ENCODE data around the gene RPF1.

Gene RPF1

DNA sequence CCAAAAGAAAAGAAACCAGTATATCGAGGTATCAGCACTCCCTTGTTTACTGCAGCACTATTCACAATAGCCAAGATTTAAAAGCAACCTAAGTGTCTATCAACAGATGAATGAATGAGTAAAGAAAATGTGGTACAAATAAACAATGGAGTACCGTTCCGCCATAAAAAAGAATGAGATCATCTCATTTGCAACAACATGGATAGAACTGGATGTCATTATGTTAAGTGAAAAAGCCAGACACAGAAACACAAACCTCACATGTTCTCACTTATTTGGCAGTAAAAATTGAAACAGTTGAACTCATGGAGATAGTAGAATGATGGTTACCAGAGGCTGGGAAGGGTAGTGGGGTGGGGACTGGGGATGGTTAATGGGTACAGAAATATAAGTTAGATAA lies 31.6 kb downstream of the RPF1 start:
- no peak for TF ChIP-seq ZBTB7A (IDR thresholded peaks at IDR 0.05; ENCODE audit: low read depth)
- TF ChIP-seq NFIC (IDR thresholded peaks at IDR 0.05): no peak
- no peak for TF ChIP-seq CREB1 (IDR thresholded peaks at IDR 0.05; ENCODE audit: low read depth)

DNA sequence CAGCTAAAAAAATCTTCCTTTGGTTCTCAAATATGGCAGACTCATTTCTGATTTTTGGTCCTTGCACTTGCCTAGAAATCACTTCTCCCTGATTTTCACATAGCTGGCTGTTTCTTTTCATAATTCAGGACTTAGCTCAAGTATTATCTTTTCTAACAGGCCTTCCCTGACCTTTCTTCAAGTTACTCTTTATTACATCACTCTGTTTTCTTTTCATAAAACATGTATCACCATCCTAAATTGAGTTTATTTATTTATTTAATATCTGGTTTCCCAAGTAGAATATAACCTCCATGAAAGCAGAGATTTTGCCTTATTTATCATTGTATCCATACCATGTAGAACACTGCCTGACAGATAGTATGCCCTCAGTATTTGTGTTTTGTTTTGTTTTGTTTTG lies 45.5 kb downstream of the RPF1 start:
- TF ChIP-seq TAF1 (IDR thresholded peaks at IDR 0.05; ENCODE audit: low read depth) (no peak), EGR1 (IDR thresholded peaks at IDR 0.05) (no peak), FOXM1 (IDR thresholded peaks at IDR 0.05; ENCODE audit: borderline replicate concordance, low read depth) (no peak), RAD21 (IDR thresholded peaks at IDR 0.05; ENCODE audit: low read depth) (no peak), TEAD4 (IDR thresholded peaks at IDR 0.05) (no peak), YY1 (IDR thresholded peaks at IDR 0.05; ENCODE audit: low read depth) (no peak), NFIC (IDR thresholded peaks at IDR 0.05) (no peak), CEBPB (IDR thresholded peaks at IDR 0.05) (no peak), ZBTB7A (IDR thresholded peaks at IDR 0.05; ENCODE audit: low read depth) (no peak), CREB1 (IDR thresholded peaks at IDR 0.05; ENCODE audit: low read depth) (no peak), TCF12 (IDR thresholded peaks at IDR 0.05; ENCODE audit: low read depth) (no peak)
- TF ChIP-seq, protein P1, sequence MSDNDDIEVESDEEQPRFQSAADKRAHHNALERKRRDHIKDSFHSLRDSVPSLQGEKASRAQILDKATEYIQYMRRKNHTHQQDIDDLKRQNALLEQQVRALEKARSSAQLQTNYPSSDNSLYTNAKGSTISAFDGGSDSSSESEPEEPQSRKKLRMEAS (IDR thresholded peaks at IDR 0.05): no peak
- TF ChIP-seq, protein P2, sequence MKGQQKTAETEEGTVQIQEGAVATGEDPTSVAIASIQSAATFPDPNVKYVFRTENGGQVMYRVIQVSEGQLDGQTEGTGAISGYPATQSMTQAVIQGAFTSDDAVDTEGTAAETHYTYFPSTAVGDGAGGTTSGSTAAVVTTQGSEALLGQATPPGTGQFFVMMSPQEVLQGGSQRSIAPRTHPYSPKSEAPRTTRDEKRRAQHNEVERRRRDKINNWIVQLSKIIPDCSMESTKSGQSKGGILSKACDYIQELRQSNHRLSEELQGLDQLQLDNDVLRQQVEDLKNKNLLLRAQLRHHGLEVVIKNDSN (IDR thresholded peaks at IDR 0.05): no peak
- TF ChIP-seq, protein P3, sequence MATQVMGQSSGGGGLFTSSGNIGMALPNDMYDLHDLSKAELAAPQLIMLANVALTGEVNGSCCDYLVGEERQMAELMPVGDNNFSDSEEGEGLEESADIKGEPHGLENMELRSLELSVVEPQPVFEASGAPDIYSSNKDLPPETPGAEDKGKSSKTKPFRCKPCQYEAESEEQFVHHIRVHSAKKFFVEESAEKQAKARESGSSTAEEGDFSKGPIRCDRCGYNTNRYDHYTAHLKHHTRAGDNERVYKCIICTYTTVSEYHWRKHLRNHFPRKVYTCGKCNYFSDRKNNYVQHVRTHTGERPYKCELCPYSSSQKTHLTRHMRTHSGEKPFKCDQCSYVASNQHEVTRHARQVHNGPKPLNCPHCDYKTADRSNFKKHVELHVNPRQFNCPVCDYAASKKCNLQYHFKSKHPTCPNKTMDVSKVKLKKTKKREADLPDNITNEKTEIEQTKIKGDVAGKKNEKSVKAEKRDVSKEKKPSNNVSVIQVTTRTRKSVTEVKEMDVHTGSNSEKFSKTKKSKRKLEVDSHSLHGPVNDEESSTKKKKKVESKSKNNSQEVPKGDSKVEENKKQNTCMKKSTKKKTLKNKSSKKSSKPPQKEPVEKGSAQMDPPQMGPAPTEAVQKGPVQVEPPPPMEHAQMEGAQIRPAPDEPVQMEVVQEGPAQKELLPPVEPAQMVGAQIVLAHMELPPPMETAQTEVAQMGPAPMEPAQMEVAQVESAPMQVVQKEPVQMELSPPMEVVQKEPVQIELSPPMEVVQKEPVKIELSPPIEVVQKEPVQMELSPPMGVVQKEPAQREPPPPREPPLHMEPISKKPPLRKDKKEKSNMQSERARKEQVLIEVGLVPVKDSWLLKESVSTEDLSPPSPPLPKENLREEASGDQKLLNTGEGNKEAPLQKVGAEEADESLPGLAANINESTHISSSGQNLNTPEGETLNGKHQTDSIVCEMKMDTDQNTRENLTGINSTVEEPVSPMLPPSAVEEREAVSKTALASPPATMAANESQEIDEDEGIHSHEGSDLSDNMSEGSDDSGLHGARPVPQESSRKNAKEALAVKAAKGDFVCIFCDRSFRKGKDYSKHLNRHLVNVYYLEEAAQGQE (IDR thresholded peaks at IDR 0.05; ENCODE audit: low read depth): no peak

DNA sequence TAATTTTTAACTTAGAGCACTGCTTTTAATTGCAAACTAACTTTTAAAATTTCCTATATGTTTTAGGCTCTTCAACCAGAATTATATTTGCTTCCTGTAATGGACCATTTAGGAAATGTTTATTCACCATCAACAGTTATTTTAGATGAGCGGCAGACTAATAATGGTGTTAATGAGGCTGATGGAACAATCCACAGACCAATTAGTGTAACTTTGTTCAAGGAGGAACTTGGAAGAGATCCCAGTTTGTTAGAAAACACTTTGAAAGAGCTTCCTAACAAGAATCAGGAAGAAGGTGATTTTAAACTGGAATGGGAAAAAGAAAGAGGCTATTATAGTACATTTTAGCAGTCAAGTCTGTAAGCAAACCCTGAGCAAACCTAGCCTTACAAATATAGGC lies 46.7 kb downstream of the RPF1 start:
- no peak for TF ChIP-seq CREB1 (IDR thresholded peaks at IDR 0.05; ENCODE audit: low read depth)
- no peak for TF ChIP-seq EP300 (IDR thresholded peaks at IDR 0.05; ENCODE audit: borderline replicate concordance)
- TF ChIP-seq ZBTB7A (IDR thresholded peaks at IDR 0.05; ENCODE audit: low read depth): no peak
- no peak for TF ChIP-seq YY1 (IDR thresholded peaks at IDR 0.05; ENCODE audit: low read depth)
- TF ChIP-seq RAD21 (IDR thresholded peaks at IDR 0.05; ENCODE audit: low read depth): no peak
- no peak for TF ChIP-seq FOXM1 (IDR thresholded peaks at IDR 0.05; ENCODE audit: borderline replicate concordance, low read depth)
- TF ChIP-seq, protein P1 (IDR thresholded peaks at IDR 0.05): no peak

DNA sequence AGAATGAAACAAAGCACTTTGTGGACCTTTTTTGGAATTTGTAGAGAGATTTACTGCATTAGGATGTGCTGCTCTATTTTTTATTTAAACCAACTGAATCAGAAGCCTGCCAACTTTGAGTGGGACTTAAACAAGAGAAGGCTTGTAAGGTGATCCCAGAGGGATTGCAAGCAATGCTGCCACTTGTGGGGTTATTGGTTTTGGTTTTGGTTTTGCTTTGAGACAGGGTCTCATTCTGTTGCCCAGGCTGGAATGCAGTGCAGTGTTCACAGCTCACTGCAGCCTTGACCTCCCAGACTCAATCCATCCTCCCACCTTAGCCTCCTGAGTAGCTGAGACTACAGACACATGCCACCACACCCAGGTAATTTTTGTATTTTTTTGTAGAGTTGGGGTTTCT lies 59.5 kb downstream of the RPF1 start:
- TF ChIP-seq RAD21 (IDR thresholded peaks at IDR 0.05; ENCODE audit: low read depth) (no peak), CEBPB (IDR thresholded peaks at IDR 0.05) (no peak), TEAD4 (IDR thresholded peaks at IDR 0.05) (no peak), NFIC (IDR thresholded peaks at IDR 0.05) (no peak)

DNA sequence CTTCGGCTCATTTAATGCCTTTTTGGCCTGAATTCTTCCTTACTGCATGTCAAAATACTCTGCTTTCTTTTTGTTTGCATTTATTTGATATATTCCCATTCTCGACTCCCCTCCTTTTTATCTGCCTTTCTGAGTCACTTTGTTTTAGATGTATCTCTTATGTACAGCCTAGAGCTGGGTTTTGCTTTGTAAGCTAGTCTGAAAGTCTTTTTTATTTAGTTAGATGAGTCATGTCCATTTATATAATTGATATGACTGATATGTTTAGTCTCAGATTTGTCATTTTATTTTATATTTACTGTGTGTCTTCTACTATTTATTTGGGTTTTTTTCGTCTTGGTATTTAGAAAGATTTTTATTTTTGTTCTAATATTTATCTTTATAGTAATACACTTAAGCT lies 60.9 kb downstream of the RPF1 start:
- TF ChIP-seq YY1 (IDR thresholded peaks at IDR 0.05; ENCODE audit: low read depth) (no peak), TCF12 (IDR thresholded peaks at IDR 0.05; ENCODE audit: low read depth) (no peak)

DNA sequence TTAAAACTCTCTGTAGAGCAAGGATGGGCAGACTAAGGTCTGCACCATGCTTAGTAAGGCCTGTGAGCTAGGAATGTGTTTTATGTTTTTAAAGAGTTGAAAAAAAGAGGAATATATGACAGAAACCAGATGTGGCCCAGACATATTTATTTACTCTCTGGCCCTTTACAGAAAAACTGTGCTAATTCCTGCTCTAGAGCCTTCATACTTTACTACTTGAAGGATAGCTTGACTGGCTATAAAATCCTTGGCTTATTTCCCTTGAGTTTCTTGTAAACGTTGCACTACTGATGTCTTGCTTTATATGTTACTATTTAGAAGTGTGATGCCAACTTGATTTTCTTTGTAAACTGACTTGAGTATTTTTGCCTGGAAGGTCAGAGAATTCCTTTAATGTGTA lies 61.7 kb downstream of the RPF1 start:
- TF ChIP-seq TCF12 (IDR thresholded peaks at IDR 0.05; ENCODE audit: low read depth) (no peak), RAD21 (IDR thresholded peaks at IDR 0.05; ENCODE audit: low read depth) (no peak), ZBTB7A (IDR thresholded peaks at IDR 0.05; ENCODE audit: low read depth) (no peak), TAF1 (IDR thresholded peaks at IDR 0.05; ENCODE audit: low read depth) (no peak), TEAD4 (IDR thresholded peaks at IDR 0.05) (no peak), YY1 (IDR thresholded peaks at IDR 0.05; ENCODE audit: low read depth) (no peak), EP300 (IDR thresholded peaks at IDR 0.05; ENCODE audit: borderline replicate concordance) (no peak), CREB1 (IDR thresholded peaks at IDR 0.05; ENCODE audit: low read depth) (no peak), EGR1 (IDR thresholded peaks at IDR 0.05) (no peak), CEBPB (IDR thresholded peaks at IDR 0.05) (no peak), FOXM1 (IDR thresholded peaks at IDR 0.05; ENCODE audit: borderline replicate concordance, low read depth) (no peak), NFIC (IDR thresholded peaks at IDR 0.05) (no peak)
- TF ChIP-seq, protein P3 (IDR thresholded peaks at IDR 0.05; ENCODE audit: low read depth): no peak
- TF ChIP-seq, protein P2 (IDR thresholded peaks at IDR 0.05): no peak
- TF ChIP-seq, protein P1 (IDR thresholded peaks at IDR 0.05): no peak

Measured in Ishikawa (cell line).